ENCODE measurements around the gene CFHR5.
A peak's percentile ranks its signal among the peaks of the same experiment; 100 is the strongest.
"Not testable (repeated sequence)": the region's sequence is repeated elsewhere in the genome, so short reads cannot be mapped to it uniquely, and the experiment has no call there.

Gene CFHR5

GRCh38 chr1:196977278-196977677 is at the start of gene CFHR5:
Gene CFHR5, plus strand, starts transcription at chr1:196977556. Its CDS starts 109 bp downstream, at chr1:196977665.
- DNase-seq, result no peak

GRCh38 chr1:196932853-196933252 is 44.5 kb upstream of the CFHR5 start:
- not testable (repeated sequence) for DNase-seq

- DNase-seq, result peak; percentile 46
These were observed 43.7 kb upstream of the CFHR5 start for GRCh38 chr1:196933531-196934189.

GRCh38 chr1:196941474-196941873 is 35.9 kb upstream of the CFHR5 start:
- DNase-seq, result not testable (repeated sequence)

GRCh38 chr1:196943568-196943967 is 33.8 kb upstream of the CFHR5 start, which contains the start of gene CFHR2:
Gene CFHR2, plus strand, starts transcription at chr1:196943738. Its CDS starts 143 bp downstream, at chr1:196943881.
- not testable (repeated sequence) for DNase-seq

- DNase-seq, result no peak
These were observed 25.5 kb upstream of the CFHR5 start for GRCh38 chr1:196951711-196952394.

GRCh38 chr1:196954778-196955177 is 22.6 kb upstream of the CFHR5 start:
- no peak for DNase-seq

- DNase-seq, result no peak
These were observed 21.4 kb upstream of the CFHR5 start for GRCh38 chr1:196955926-196956325.

- DNase-seq, result no peak
These were observed 16.5 kb upstream of the CFHR5 start for GRCh38 chr1:196960854-196961253.

GRCh38 chr1:196970182-196970581 is 7.2 kb upstream of the CFHR5 start:
- no peak for DNase-seq

- DNase-seq, result no peak
These were observed 1.1 kb upstream of the CFHR5 start for GRCh38 chr1:196976278-196976677.

- DNase-seq, result no peak
These were observed 3.5 kb downstream of the CFHR5 start for GRCh38 chr1:196980859-196981258.

GRCh38 chr1:196982247-196982646 is 4.9 kb downstream of the CFHR5 start:
- DNase-seq, result not testable (repeated sequence)

- DNase-seq, result peak; percentile 66
These were observed 14.7 kb downstream of the CFHR5 start for GRCh38 chr1:196991919-196992651.

- DNase-seq, result no peak
These were observed 16.6 kb downstream of the CFHR5 start for GRCh38 chr1:196993916-196994315.

- DNase-seq, result no peak
These were observed 20.1 kb downstream of the CFHR5 start for GRCh38 chr1:196997423-196997822.

GRCh38 chr1:197001828-197002227 is 24.5 kb downstream of the CFHR5 start:
- no peak for DNase-seq

GRCh38 chr1:197003132-197003531 is 25.8 kb downstream of the CFHR5 start:
- no peak for DNase-seq

GRCh38 chr1:197008861-197009260 is 31.5 kb downstream of the CFHR5 start:
- no peak for DNase-seq

- DNase-seq, result no peak
These were observed 34.3 kb downstream of the CFHR5 start for GRCh38 chr1:197011614-197012013.

GRCh38 chr1:197013234-197013633 is 35.9 kb downstream of the CFHR5 start:
- DNase-seq, result no peak

- DNase-seq, result no peak
These were observed 39.4 kb downstream of the CFHR5 start for GRCh38 chr1:197016751-197017150.

GRCh38 chr1:197017558-197018146 is 40.3 kb downstream of the CFHR5 start:
- no peak for DNase-seq
